Liver (tissue), 9 donors: ENCODE results near the gene RBMS3. TPM values are rescaled to one million over a fixed set of nuclear protein-coding genes. Genes with fewer than 3 reads are reported as not detected.

Experiments
- DNase-seq: peaks from one replicate; pipeline ENCODE4 v3.0.0-alpha.2; 2017; ENCODE audit warnings: low spot score
- H3K27ac ChIP-seq, 2 donors: one replicate each; pipeline ENCODE4 v1.7.0; 2013; ENCODE audit warnings: inconsistent platforms in 2 of 2, low read length in 2 of 2, control low read depth in 1 of 2, low read depth in 1 of 2, mild to moderate bottlenecking in 1 of 2
- H3K27me3 ChIP-seq, 4 donors: one replicate each; pipeline versions ENCODE4 v1.6.1 to v1.7.0; 2013; ENCODE audit warnings: low read length in 3 of 4, inconsistent platforms in 1 of 4, mild to moderate bottlenecking in 1 of 4, moderate library complexity in 1 of 4; ENCODE audit not compliant: control insufficient read depth in 4 of 4, insufficient read depth in 4 of 4
- H3K36me3 ChIP-seq, 4 donors: one replicate each; pipeline versions ENCODE4 v1.6.1 to v1.7.0; 2013; ENCODE audit warnings: low read length in 3 of 4, mild to moderate bottlenecking in 3 of 4, low read depth in 1 of 4, moderate library complexity in 1 of 4; ENCODE audit not compliant: control insufficient read depth in 4 of 4, insufficient read depth in 3 of 4
- H3K4me1 ChIP-seq, 4 donors: one replicate each; pipeline versions ENCODE4 v1.6.1 to v1.7.0; 2013; ENCODE audit warnings: low read length in 3 of 4, mild to moderate bottlenecking in 3 of 4, moderate library complexity in 1 of 4; ENCODE audit not compliant: control insufficient read depth in 4 of 4, insufficient read depth in 4 of 4
- H3K4me3 ChIP-seq, 3 donors: one replicate each; pipeline versions ENCODE4 v1.6.1 to v1.7.0; 2013; ENCODE audit warnings: low read length in 3 of 3, control low read depth in 1 of 3, low read depth in 1 of 3, mild to moderate bottlenecking in 1 of 3
- H3K9ac ChIP-seq, 2 donors: one replicate each; pipeline ENCODE4 v1.7.0; 2013; ENCODE audit warnings: low read length in 2 of 2, mild to moderate bottlenecking in 2 of 2, moderate library complexity in 2 of 2, control low read depth in 1 of 2, low read depth in 1 of 2
- H3K9me3 ChIP-seq, 4 donors: one replicate each; pipeline versions ENCODE4 v1.6.1 to v1.7.0; 2013; ENCODE audit warnings: low read length in 3 of 4; ENCODE audit not compliant: control insufficient read depth in 4 of 4
- CTCF ChIP-seq: fragments of 150-350 bp; IDR thresholded peaks from 2 replicates; pipeline ENCODE4 v1.5.1; 2017; ENCODE audit warnings: improper control_type of control experiment, low read depth, low read length; ENCODE audit not compliant: missing input control
- EGR1 ChIP-seq, 2 donors: IDR thresholded peaks; 2 replicates each; pipeline ENCODE4 v1.6.1; 2016 to 2018; ENCODE audit warnings: antibody characterized with exemption in 2 of 2, low read depth in 2 of 2
- FOXA1 ChIP-seq: IDR thresholded peaks from 2 replicates; pipeline ENCODE4 v1.6.1; 2016; ENCODE audit warnings: antibody characterized with exemption
- FOXA2 ChIP-seq: IDR thresholded peaks from 2 replicates; pipeline ENCODE4 v1.6.1; 2016; ENCODE audit warnings: antibody characterized with exemption
- GABPA ChIP-seq, 2 donors: IDR thresholded peaks in 1 of 2; conservative IDR thresholded peaks in 1 of 2; 2 replicates each; pipeline ENCODE4 v1.6.1; 2016; ENCODE audit warnings: antibody characterized with exemption in 2 of 2, mild to moderate bottlenecking in 1 of 2, moderate library complexity in 1 of 2
- HNF4A ChIP-seq, 2 donors: conservative IDR thresholded peaks; 2 replicates each; pipeline ENCODE4 v1.6.1; 2016; ENCODE audit warnings: antibody characterized with exemption in 2 of 2, mild to moderate bottlenecking in 2 of 2
- HNF4G ChIP-seq: IDR thresholded peaks from 2 replicates; pipeline ENCODE4 v1.6.1; 2016; ENCODE audit warnings: antibody characterized with exemption
- JUND ChIP-seq, 2 donors: IDR thresholded peaks; 2 replicates each; pipeline ENCODE4 v1.6.1; 2016; ENCODE audit warnings: antibody characterized with exemption in 2 of 2
- NR2F2 ChIP-seq: IDR thresholded peaks from 2 replicates; pipeline ENCODE4 v1.6.1; 2016; ENCODE audit warnings: antibody characterized with exemption
- RAD21 ChIP-seq, 2 donors: IDR thresholded peaks; 2 replicates each; pipeline ENCODE4 v1.6.1; 2016; ENCODE audit warnings: antibody characterized with exemption in 2 of 2, mild to moderate bottlenecking in 2 of 2
- RXRA ChIP-seq, 2 donors: IDR thresholded peaks; 2 replicates each; pipeline ENCODE4 v1.6.1; 2017 to 2018; ENCODE audit warnings: antibody characterized with exemption in 2 of 2, mild to moderate bottlenecking in 1 of 2
- SP1 ChIP-seq: IDR thresholded peaks from 2 replicates; pipeline ENCODE4 v1.6.1; 2018; ENCODE audit warnings: antibody characterized with exemption, mild to moderate bottlenecking
- TAF1 ChIP-seq: conservative IDR thresholded peaks from 2 replicates; pipeline ENCODE4 v1.6.1; 2016; ENCODE audit warnings: antibody characterized with exemption, mild to moderate bottlenecking
- YY1 ChIP-seq: IDR thresholded peaks from 2 replicates; pipeline ENCODE4 v1.6.1; 2016; ENCODE audit warnings: antibody characterized with exemption, mild to moderate bottlenecking
- WGBS: extraction: QIAGEN DNeasy Blood & Tissue Kit; methylation state at CpG from one replicate; pipeline ENCODE4 v1.1.7; 2013; 5-methylcytosine and 5-hydroxymethylcytosine counted together
- polyA plus RNA-seq, 2 donors: library from polyadenylated mRNA; stranded (reverse) in 1 of 2; unstranded in 1 of 2; fragments of 200-250 nt in 1 of 2; fragments of >200 nt in 1 of 2; fragmentation: Nextera tagmentation in 1 of 2; extraction: Ambion mirVana in 1 of 2; gene quantifications; one replicate each; pipeline versions ENCODE4 v1.2.1 to v1.2.3, GENCODE V29; 2013 to 2015
- total RNA-seq, 2 donors: library from RNA; depleted of rRNA; stranded (reverse); fragments of >200 nt; gene quantifications; one replicate each; pipeline ENCODE4 v1.2.3, GENCODE V29; 2014
- TF ChIP-seq, protein P1 (sequence below): IDR thresholded peaks from 2 replicates; pipeline ENCODE4 v1.6.1; 2016; ENCODE audit warnings: antibody characterized with exemption, mild to moderate bottlenecking
- TF ChIP-seq, protein P2 (sequence below): IDR thresholded peaks from 2 replicates; pipeline ENCODE4 v1.6.1; 2016; ENCODE audit warnings: antibody characterized with exemption
- TF ChIP-seq, protein P3 (sequence below): IDR thresholded peaks from 2 replicates; pipeline ENCODE4 v1.6.1; 2016; ENCODE audit warnings: antibody characterized with exemption
- donor health status: healthy.
- donor health status: healthy.
- donor health status: healthy.
- donor health status: healthy.
- donor health status: healthy.

The RBMS3 gene
- total and polyA plus RNA-seq, 4 donors: 1.2 to 14.9 (median 9.3) TPM

- TF ChIP-seq FOXA1 (no peak), SP1 (no peak), YY1 (no peak), RXRA (IDR thresholded peaks at IDR 0.05) (no peak)
Measured at GRCh38 chr3:29741231-29741630, 460.4 kb downstream of the RBMS3 start (continued).

DNA sequence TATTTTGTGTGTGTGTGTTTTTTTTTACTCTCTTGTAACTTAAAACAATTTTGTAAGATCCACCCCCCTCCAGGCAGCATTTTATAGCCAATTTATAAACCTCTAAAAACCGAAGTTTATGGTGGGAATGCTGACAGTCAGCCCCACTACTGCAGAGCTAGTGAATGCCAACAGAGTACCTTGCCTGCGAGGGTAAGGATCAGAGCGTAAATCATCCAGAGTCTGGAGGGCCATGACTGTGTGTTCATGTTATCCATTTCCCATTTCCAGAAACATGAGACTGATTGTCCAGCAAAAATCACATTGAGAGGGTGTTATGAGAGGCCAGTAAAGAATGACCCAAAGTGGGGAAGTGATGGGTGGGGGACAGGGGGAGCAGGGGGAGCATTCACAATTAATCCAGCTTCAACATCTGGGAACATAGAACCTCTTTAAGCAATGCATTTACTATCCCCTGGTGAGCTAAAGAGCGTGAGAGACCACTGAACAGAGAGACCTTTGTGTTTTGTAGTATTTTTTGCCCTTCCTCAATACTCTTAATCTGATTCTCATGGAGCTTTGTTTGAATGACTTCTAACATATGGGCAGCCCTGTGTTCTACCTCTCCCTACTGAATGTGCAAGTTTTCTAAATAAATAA, 464.5 kb downstream of the RBMS3 start:
- H3K4me3 ChIP-seq: no peak overlapping the region
- no peaks in the 10 kb centered on the region for H3K27me3 ChIP-seq
- DNase-seq: no peak
- no peaks in the 10 kb centered on the region for H3K36me3 ChIP-seq
- no peaks in the 10 kb centered on the region for H3K4me1 ChIP-seq
- H3K27ac ChIP-seq: no peak overlapping the region
- TF ChIP-seq TAF1 (no peak), RAD21 (IDR thresholded peaks at IDR 0.05) (no peak), YY1 (no peak), EGR1 (IDR thresholded peaks at IDR 0.05; ENCODE audit: low read depth in 2 of 2) (no peak), HNF4A (conservative IDR thresholded peaks at IDR 0.05) (no peak)
- TF ChIP-seq, protein P1, sequence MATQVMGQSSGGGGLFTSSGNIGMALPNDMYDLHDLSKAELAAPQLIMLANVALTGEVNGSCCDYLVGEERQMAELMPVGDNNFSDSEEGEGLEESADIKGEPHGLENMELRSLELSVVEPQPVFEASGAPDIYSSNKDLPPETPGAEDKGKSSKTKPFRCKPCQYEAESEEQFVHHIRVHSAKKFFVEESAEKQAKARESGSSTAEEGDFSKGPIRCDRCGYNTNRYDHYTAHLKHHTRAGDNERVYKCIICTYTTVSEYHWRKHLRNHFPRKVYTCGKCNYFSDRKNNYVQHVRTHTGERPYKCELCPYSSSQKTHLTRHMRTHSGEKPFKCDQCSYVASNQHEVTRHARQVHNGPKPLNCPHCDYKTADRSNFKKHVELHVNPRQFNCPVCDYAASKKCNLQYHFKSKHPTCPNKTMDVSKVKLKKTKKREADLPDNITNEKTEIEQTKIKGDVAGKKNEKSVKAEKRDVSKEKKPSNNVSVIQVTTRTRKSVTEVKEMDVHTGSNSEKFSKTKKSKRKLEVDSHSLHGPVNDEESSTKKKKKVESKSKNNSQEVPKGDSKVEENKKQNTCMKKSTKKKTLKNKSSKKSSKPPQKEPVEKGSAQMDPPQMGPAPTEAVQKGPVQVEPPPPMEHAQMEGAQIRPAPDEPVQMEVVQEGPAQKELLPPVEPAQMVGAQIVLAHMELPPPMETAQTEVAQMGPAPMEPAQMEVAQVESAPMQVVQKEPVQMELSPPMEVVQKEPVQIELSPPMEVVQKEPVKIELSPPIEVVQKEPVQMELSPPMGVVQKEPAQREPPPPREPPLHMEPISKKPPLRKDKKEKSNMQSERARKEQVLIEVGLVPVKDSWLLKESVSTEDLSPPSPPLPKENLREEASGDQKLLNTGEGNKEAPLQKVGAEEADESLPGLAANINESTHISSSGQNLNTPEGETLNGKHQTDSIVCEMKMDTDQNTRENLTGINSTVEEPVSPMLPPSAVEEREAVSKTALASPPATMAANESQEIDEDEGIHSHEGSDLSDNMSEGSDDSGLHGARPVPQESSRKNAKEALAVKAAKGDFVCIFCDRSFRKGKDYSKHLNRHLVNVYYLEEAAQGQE: no peak
- H3K9ac ChIP-seq: no peak overlapping the region
- no peaks in the 10 kb centered on the region for H3K9me3 ChIP-seq
- WGBS: 89% methylated on average over 4 of the region's 4 CpGs

GRCh38 chr3:29746163-29746760, 465.4 kb downstream of the RBMS3 start:
- Histone ChIP-seq H3K36me3 (no peaks in the 10 kb centered on the region), H3K4me3 (no peak overlapping the region), H3K9ac (no peak overlapping the region), H3K4me1 (no peaks in the 10 kb centered on the region), H3K27me3 (no peaks in the 10 kb centered on the region), H3K9me3 (no peaks in the 10 kb centered on the region), H3K27ac (no peak overlapping the region)
- WGBS: 71% methylated on average over 2 of the region's 2 CpGs
- no peak for DNase-seq
- no peak for TF ChIP-seq CTCF
- TF ChIP-seq RAD21 (IDR thresholded peaks at IDR 0.05): no peak
- TF ChIP-seq EGR1 (IDR thresholded peaks at IDR 0.05; ENCODE audit: low read depth in 2 of 2): no peak
- no peak for TF ChIP-seq SP1
- TF ChIP-seq RXRA (IDR thresholded peaks at IDR 0.05): no peak

GRCh38 chr3:29747991-29748390, 467.1 kb downstream of the RBMS3 start:
- Histone ChIP-seq H3K4me1 (no peaks in the 10 kb centered on the region), H3K9me3 (no peaks in the 10 kb centered on the region), H3K36me3 (no peaks in the 10 kb centered on the region), H3K27ac (no peak overlapping the region), H3K27me3 (no peaks in the 10 kb centered on the region), H3K9ac (no peak overlapping the region), H3K4me3 (no peak overlapping the region)
- no peak for DNase-seq
- TF ChIP-seq GABPA (IDR thresholded peaks at IDR 0.05 in 1 of 2, conservative IDR thresholded peaks at IDR 0.05 in 1 of 2): no peak
- TF ChIP-seq CTCF: no peak
- TF ChIP-seq, protein P2, sequence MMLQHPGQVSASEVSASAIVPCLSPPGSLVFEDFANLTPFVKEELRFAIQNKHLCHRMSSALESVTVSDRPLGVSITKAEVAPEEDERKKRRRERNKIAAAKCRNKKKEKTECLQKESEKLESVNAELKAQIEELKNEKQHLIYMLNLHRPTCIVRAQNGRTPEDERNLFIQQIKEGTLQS: no peak
- TF ChIP-seq JUND (IDR thresholded peaks at IDR 0.05): no peak
- TF ChIP-seq HNF4G: no peak
- no peak for TF ChIP-seq YY1
- TF ChIP-seq RXRA (IDR thresholded peaks at IDR 0.05): no peak
- TF ChIP-seq SP1: no peak
- no peak for TF ChIP-seq FOXA2
- no peak for TF ChIP-seq NR2F2
- TF ChIP-seq RAD21 (IDR thresholded peaks at IDR 0.05): no peak
- TF ChIP-seq, protein P3, sequence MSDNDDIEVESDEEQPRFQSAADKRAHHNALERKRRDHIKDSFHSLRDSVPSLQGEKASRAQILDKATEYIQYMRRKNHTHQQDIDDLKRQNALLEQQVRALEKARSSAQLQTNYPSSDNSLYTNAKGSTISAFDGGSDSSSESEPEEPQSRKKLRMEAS: no peak
- no peak for TF ChIP-seq EGR1 (IDR thresholded peaks at IDR 0.05; ENCODE audit: low read depth in 2 of 2)
- no peak for TF ChIP-seq HNF4A (conservative IDR thresholded peaks at IDR 0.05)
